Sigmoid colon (tissue), 7 donors: ENCODE measurements around the gene COL23A1. TPM values are rescaled to one million over a fixed set of nuclear protein-coding genes. Genes with fewer than 3 reads are reported as not detected.

Experiments used
- DNase-seq: peaks from one replicate; pipeline ENCODE4 v3.0.0-alpha.2; 2019
- H3K27ac ChIP-seq, 4 donors: fragments of 200-600 bp; sonication (generic); one replicate each; pipeline ENCODE4 v1.5.1; 2016 to 2019; ENCODE audit warnings: mild to moderate bottlenecking in 1 of 4
- H3K27me3 ChIP-seq, 3 donors: fragments of 200-600 bp; sonication (generic); one replicate each; pipeline ENCODE4 v1.5.1; 2019; ENCODE audit warnings: mild to moderate bottlenecking in 1 of 3
- H3K36me3 ChIP-seq, 4 donors: fragments of 200-600 bp; sonication (generic); one replicate each; pipeline ENCODE4 v1.5.1; 2016 to 2019
- H3K4me1 ChIP-seq, 4 donors: fragments of 200-600 bp; sonication (generic); one replicate each; pipeline ENCODE4 v1.5.1; 2017 to 2019
- H3K4me3 ChIP-seq, 4 donors: fragments of 200-600 bp; sonication (generic); one replicate each; pipeline ENCODE4 v1.5.1; 2017 to 2019; ENCODE audit warnings: mild to moderate bottlenecking in 2 of 4, moderate library complexity in 1 of 4
- H3K9me3 ChIP-seq, 4 donors: fragments of 200-600 bp in 3 of 4; sonication (generic) in 3 of 4; one replicate each; pipeline versions ENCODE4 v1.5.1 to v1.6.1; 2013 to 2019
- EP300 ChIP-seq, 4 donors: sonication (generic); formaldehyde crosslinking; IDR thresholded peaks; one replicate each; pipeline ENCODE4 v1.6.1; 2017; ENCODE audit warnings: antibody characterized with exemption in 4 of 4
- POLR2A ChIP-seq, 2 donors: fragments of 450-650 bp; IDR thresholded peaks; one replicate each; pipeline ENCODE4 v1.6.1; 2016; ENCODE audit warnings: antibody characterized with exemption in 2 of 2, mild to moderate bottlenecking in 2 of 2, moderate library complexity in 2 of 2
- POLR2AphosphoS5 ChIP-seq, 4 donors: sonication (generic); formaldehyde crosslinking; IDR thresholded peaks; one replicate each; pipeline ENCODE4 v1.6.1; 2017; ENCODE audit warnings: antibody characterized with exemption in 4 of 4
- WGBS, 2 donors: extraction: QIAGEN DNeasy Blood & Tissue Kit; methylation state at CpG; one replicate each; pipeline ENCODE4 v1.1.7; 2013; 5-methylcytosine and 5-hydroxymethylcytosine counted together
- intact Hi-C: fragments of 100-400 bp; cut with DNase I; formaldehyde crosslinking; loops from one replicate; pipeline ENCODE4 v1.15.1; 2023
- polyA plus RNA-seq, 3 donors: library from polyadenylated mRNA; stranded (reverse); fragments of 200-250 nt; gene quantifications; one replicate each; pipeline ENCODE4 v1.2.3, GENCODE V29; 2013
- total RNA-seq, 4 donors: library from RNA; depleted of rRNA; stranded (reverse); fragments of >200 nt; gene quantifications; one replicate each; pipeline ENCODE4 v1.1.0, GENCODE V29; 2016
- TF ChIP-seq, protein P1 (sequence below), 4 experiments: fragments of 450-650 bp in 3 of 4; fragments of 200-600 bp in 1 of 4; IDR thresholded peaks; one replicate each; pipeline ENCODE4 v1.5.1; 2016 to 2019; ENCODE audit warnings: antibody characterized with exemption in 4 of 4, mild to moderate bottlenecking in 3 of 4, moderate library complexity in 2 of 4
- donor health status: healthy with polysubstance abuse.
- donor health status: Bipolar disorder and iron deficiency.
- donor health status: healthy.

COL23A1 gene
- total and polyA plus RNA-seq, 7 donors: 0.28 to 1.2 (median 0.57) TPM; not detected in 1

- Histone ChIP-seq H3K27me3 (no peaks in the 10 kb centered on the region), H3K4me3 (no peak overlapping the region), H3K9me3 (no peaks in the 10 kb centered on the region), H3K27ac (no peak overlapping the region), H3K36me3 (no peaks in the 10 kb centered on the region), H3K4me1 (no peaks in the 10 kb centered on the region)
- intact Hi-C loops: no loop called here
- TF ChIP-seq POLR2A (IDR thresholded peaks at IDR 0.05) (no peak), EP300 (IDR thresholded peaks at IDR 0.05) (no peak), POLR2AphosphoS5 (IDR thresholded peaks at IDR 0.05) (no peak)
- TF ChIP-seq, protein P1, sequence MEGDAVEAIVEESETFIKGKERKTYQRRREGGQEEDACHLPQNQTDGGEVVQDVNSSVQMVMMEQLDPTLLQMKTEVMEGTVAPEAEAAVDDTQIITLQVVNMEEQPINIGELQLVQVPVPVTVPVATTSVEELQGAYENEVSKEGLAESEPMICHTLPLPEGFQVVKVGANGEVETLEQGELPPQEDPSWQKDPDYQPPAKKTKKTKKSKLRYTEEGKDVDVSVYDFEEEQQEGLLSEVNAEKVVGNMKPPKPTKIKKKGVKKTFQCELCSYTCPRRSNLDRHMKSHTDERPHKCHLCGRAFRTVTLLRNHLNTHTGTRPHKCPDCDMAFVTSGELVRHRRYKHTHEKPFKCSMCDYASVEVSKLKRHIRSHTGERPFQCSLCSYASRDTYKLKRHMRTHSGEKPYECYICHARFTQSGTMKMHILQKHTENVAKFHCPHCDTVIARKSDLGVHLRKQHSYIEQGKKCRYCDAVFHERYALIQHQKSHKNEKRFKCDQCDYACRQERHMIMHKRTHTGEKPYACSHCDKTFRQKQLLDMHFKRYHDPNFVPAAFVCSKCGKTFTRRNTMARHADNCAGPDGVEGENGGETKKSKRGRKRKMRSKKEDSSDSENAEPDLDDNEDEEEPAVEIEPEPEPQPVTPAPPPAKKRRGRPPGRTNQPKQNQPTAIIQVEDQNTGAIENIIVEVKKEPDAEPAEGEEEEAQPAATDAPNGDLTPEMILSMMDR (IDR thresholded peaks at IDR 0.05): no peak
- peak; percentile 35 for DNase-seq
- 81 to 87% methylated on average over 14 of the region's 14 CpGs for WGBS, 2 donors
Observed at GRCh38 chr5:178516504-178517235, 73.5 kb downstream of the COL23A1 start.

GRCh38 chr5:178515776-178516503, 74.3 kb downstream of the COL23A1 start:
- 86 to 91% methylated on average over 23 of the region's 23 CpGs for WGBS, 2 donors

GRCh38 chr5:178514851-178515418, 75.3 kb downstream of the COL23A1 start:
- no peak for TF ChIP-seq POLR2AphosphoS5 (IDR thresholded peaks at IDR 0.05)
- 81 to 87% methylated on average over 6 of the region's 6 CpGs for WGBS, 2 donors
- no peaks in the 10 kb centered on the region for H3K9me3 ChIP-seq
- H3K27ac ChIP-seq: no peak overlapping the region
- H3K27me3 ChIP-seq: no peaks in the 10 kb centered on the region
- intact Hi-C loops: no loop called here
- no peaks in the 10 kb centered on the region for H3K4me1 ChIP-seq
- DNase-seq: no peak
- H3K4me3 ChIP-seq: no peak overlapping the region
- H3K36me3 ChIP-seq: no peaks in the 10 kb centered on the region

More at GRCh38 chr5:178515776-178516503, 74.3 kb downstream of the COL23A1 start:
- H3K36me3 ChIP-seq: no peaks in the 10 kb centered on the region
- peak; percentile 39 for DNase-seq
- H3K27me3 ChIP-seq: no peaks in the 10 kb centered on the region
- H3K27ac ChIP-seq: no peak overlapping the region
- no peak overlapping the region for H3K4me3 ChIP-seq
- TF ChIP-seq, protein P1 (IDR thresholded peaks at IDR 0.05): no peak
- TF ChIP-seq POLR2AphosphoS5 (IDR thresholded peaks at IDR 0.05) (no peak), POLR2A (IDR thresholded peaks at IDR 0.05) (no peak), EP300 (IDR thresholded peaks at IDR 0.05) (no peak)
- intact Hi-C loops: no loop called here
- no peaks in the 10 kb centered on the region for H3K4me1 ChIP-seq
- H3K9me3 ChIP-seq: no peaks in the 10 kb centered on the region

DNA sequence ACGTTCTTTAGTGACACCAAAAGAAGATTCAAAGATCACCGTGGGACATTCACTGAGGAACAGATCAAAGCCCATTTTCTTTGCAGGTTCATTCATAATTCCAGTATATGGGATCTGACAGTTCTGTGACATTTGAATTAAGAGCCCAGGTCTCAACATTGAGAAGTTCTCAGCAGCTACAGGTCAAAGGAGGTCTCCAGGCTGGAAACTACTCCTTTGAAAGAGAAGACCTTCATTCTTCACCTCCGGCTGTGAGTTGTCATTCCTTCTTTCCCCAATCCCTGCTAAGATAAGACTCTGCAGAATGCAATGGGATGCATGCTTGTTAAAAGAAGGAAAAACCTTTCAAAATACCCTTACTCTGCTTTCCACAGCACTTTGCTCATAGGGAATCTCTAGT, 79.0 kb downstream of the COL23A1 start:
- TF ChIP-seq POLR2AphosphoS5 (IDR thresholded peaks at IDR 0.05) (no peak), POLR2A (IDR thresholded peaks at IDR 0.05) (no peak), EP300 (IDR thresholded peaks at IDR 0.05) (no peak)
- TF ChIP-seq, protein P1 (IDR thresholded peaks at IDR 0.05): no peak
- DNase-seq: no peak
- no peak overlapping the region for H3K4me3 ChIP-seq
- H3K9me3 ChIP-seq: no peaks in the 10 kb centered on the region
- WGBS, 2 donors: 81 to 86% methylated on average over 3 of the region's 3 CpGs
- H3K27ac ChIP-seq: no peak overlapping the region
- no peaks in the 10 kb centered on the region for H3K36me3 ChIP-seq
- intact Hi-C loops: no loop called here
- no peaks in the 10 kb centered on the region for H3K27me3 ChIP-seq
- H3K4me1 ChIP-seq: no peaks in the 10 kb centered on the region

DNA sequence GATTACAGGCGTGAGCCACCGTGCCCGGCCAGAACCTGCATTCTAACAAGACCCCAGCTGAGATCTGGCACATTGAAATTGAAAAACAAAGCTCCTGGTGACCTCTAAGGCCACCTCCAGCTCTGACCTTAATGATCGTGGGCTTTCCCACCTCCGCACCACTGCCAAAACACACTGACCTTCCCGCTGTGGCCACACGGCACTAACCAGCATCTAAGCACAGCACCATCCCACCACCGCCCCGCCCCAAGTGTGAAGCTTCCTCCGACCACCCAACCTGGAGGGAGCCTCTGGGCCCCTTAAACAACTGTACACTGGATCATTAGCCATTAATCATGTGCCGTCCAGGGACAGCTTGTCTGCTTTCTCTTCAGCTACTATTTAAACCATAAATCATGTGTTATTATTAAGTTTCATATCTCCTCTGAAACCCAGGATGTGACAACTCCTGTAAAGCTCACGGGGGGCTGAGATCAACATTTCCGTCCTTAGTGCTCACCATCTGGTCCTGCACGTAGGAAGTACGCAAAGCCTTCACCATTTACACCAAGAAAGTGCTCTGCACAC, 80.6 kb downstream of the COL23A1 start:
- H3K4me1 ChIP-seq: no peaks in the 10 kb centered on the region
- no peak overlapping the region for H3K4me3 ChIP-seq
- no peaks in the 10 kb centered on the region for H3K36me3 ChIP-seq
- intact Hi-C loops: no loop called here
- WGBS, 2 donors: 89 to 90% methylated on average over 15 of the region's 15 CpGs
- no peaks in the 10 kb centered on the region for H3K9me3 ChIP-seq
- no peak for DNase-seq
- no peak overlapping the region for H3K27ac ChIP-seq
- no peak for TF ChIP-seq EP300 (IDR thresholded peaks at IDR 0.05)
- TF ChIP-seq POLR2A (IDR thresholded peaks at IDR 0.05): no peak
- no peak for TF ChIP-seq POLR2AphosphoS5 (IDR thresholded peaks at IDR 0.05)
- TF ChIP-seq, protein P1 (IDR thresholded peaks at IDR 0.05): no peak
- H3K27me3 ChIP-seq: no peaks in the 10 kb centered on the region
